ENCODE results near the gene MKKS. TPM values are rescaled to one million over a fixed set of nuclear protein-coding genes. Genes with fewer than 3 reads are reported as not detected.

MKKS gene
- total and polyA plus RNA-seq, 4 donors = 18.6 to 42.3 (median 35.7) TPM

GRCh38 chr20:10436053-10436699, 2.2 kb upstream of the MKKS start:
- Histone ChIP-seq H3K4me3 (ENCODE audit: low read depth, low read length) (no peak overlapping the region), H3K27me3 (ENCODE audit: control insufficient read depth, insufficient read depth, low read length) (no peaks in the 10 kb centered on the region), H3K27ac (ENCODE audit: low read depth, low read length) (no peak overlapping the region), H3K36me3 (ENCODE audit: control insufficient read depth, insufficient read depth, low read length) (no peaks in the 10 kb centered on the region), H3K4me1 (ENCODE audit: control insufficient read depth, insufficient read depth, low read length) (peaks cover 11% of the 10 kb centered on the region), H3K9me3 (ENCODE audit: control insufficient read depth, insufficient read depth, low read length) (no peaks in the 10 kb centered on the region)
- WGBS (ENCODE audit: insufficient coverage) = 98% methylated on average over 14 of the region's 20 CpGs
- DNase-seq (ENCODE audit: low read depth in 4 of 6, low spot score in 6 of 6) = no peak

- DNase-seq (ENCODE audit: low read depth in 4 of 6, low spot score in 6 of 6) = peak; percentile 92 to 100 (median 98)
- no peaks in the 10 kb centered on the region for H3K36me3 ChIP-seq (ENCODE audit: control insufficient read depth, insufficient read depth, low read length)
- H3K27ac ChIP-seq (ENCODE audit: low read depth, low read length) = peak within 1 kb of the TSS; percentile 89
- H3K27me3 ChIP-seq (ENCODE audit: control insufficient read depth, insufficient read depth, low read length) = no peaks in the 10 kb centered on the region
- H3K4me3 ChIP-seq (ENCODE audit: low read depth, low read length) = peak within 1 kb of the TSS; percentile 89
- 0% methylated on average over 28 of the region's 32 CpGs for WGBS (ENCODE audit: insufficient coverage)
- H3K9me3 ChIP-seq (ENCODE audit: control insufficient read depth, insufficient read depth, low read length) = no peaks in the 10 kb centered on the region
- H3K4me1 ChIP-seq (ENCODE audit: control insufficient read depth, insufficient read depth, low read length) = peaks cover 11% of the 10 kb centered on the region
Observed at GRCh38 chr20:10434832-10435812, 1.1 kb upstream of the MKKS start, which contains the start of gene SLX4IP. Gene SLX4IP, plus strand, starts transcription at chr20:10435305. Its CDS starts 22,900 bp downstream, at chr20:10458205.

GRCh38 chr20:10434467-10434831, 427 bp upstream of the MKKS start:
- Histone ChIP-seq H3K4me3 (ENCODE audit: low read depth, low read length) (peak overlapping the region; percentile 89), H3K4me1 (ENCODE audit: control insufficient read depth, insufficient read depth, low read length) (peaks cover 11% of the 10 kb centered on the region), H3K9me3 (ENCODE audit: control insufficient read depth, insufficient read depth, low read length) (no peaks in the 10 kb centered on the region), H3K27ac (ENCODE audit: low read depth, low read length) (peak overlapping the region; percentile 89), H3K36me3 (ENCODE audit: control insufficient read depth, insufficient read depth, low read length) (no peaks in the 10 kb centered on the region), H3K27me3 (ENCODE audit: control insufficient read depth, insufficient read depth, low read length) (no peaks in the 10 kb centered on the region)
- DNase-seq (ENCODE audit: low read depth in 4 of 6, low spot score in 6 of 6) = peak; percentile 97 to 100 (median 98)
- 0% methylated on average over 16 of the region's 17 CpGs for WGBS (ENCODE audit: insufficient coverage)

GRCh38 chr20:10433014-10433622, 904 bp downstream of the MKKS start:
- peaks cover 11% of the 10 kb centered on the region for H3K4me1 ChIP-seq (ENCODE audit: control insufficient read depth, insufficient read depth, low read length)
- H3K27ac ChIP-seq (ENCODE audit: low read depth, low read length) = no peak overlapping the region
- 43% methylated on average over 25 of the region's 30 CpGs for whole genome bisulfite sequencing (ENCODE audit: insufficient coverage)
- H3K9me3 ChIP-seq (ENCODE audit: control insufficient read depth, insufficient read depth, low read length) = no peaks in the 10 kb centered on the region
- H3K36me3 ChIP-seq (ENCODE audit: control insufficient read depth, insufficient read depth, low read length) = no peaks in the 10 kb centered on the region
- H3K27me3 ChIP-seq (ENCODE audit: control insufficient read depth, insufficient read depth, low read length) = no peaks in the 10 kb centered on the region
- DNase-seq (ENCODE audit: low read depth in 4 of 6, low spot score in 6 of 6) = no peak
- peak overlapping the region; percentile 89 for H3K4me3 ChIP-seq (ENCODE audit: low read depth, low read length)

- Histone ChIP-seq H3K36me3 (ENCODE audit: control insufficient read depth, insufficient read depth, low read length) (no peaks in the 10 kb centered on the region), H3K27me3 (ENCODE audit: control insufficient read depth, insufficient read depth, low read length) (no peaks in the 10 kb centered on the region), H3K9me3 (ENCODE audit: control insufficient read depth, insufficient read depth, low read length) (no peaks in the 10 kb centered on the region), H3K4me3 (ENCODE audit: low read depth, low read length) (no peak overlapping the region), H3K4me1 (ENCODE audit: control insufficient read depth, insufficient read depth, low read length) (peaks cover 11% of the 10 kb centered on the region), H3K27ac (ENCODE audit: low read depth, low read length) (no peak overlapping the region)
- DNase-seq (ENCODE audit: low read depth in 4 of 6, low spot score in 6 of 6) = no peak
- 56% methylated on average over 1 of the region's 1 CpG for WGBS (ENCODE audit: insufficient coverage)
Observed at GRCh38 chr20:10432079-10432478, 1.9 kb downstream of the MKKS start.

GRCh38 chr20:10430704-10431103, 3.3 kb downstream of the MKKS start:
- H3K9me3 ChIP-seq (ENCODE audit: control insufficient read depth, insufficient read depth, low read length) = no peaks in the 10 kb centered on the region
- no peaks in the 10 kb centered on the region for H3K27me3 ChIP-seq (ENCODE audit: control insufficient read depth, insufficient read depth, low read length)
- DNase-seq (ENCODE audit: low read depth in 4 of 6, low spot score in 6 of 6) = no peak
- no peaks in the 10 kb centered on the region for H3K36me3 ChIP-seq (ENCODE audit: control insufficient read depth, insufficient read depth, low read length)
- WGBS (ENCODE audit: insufficient coverage) = 91% methylated on average over 4 of the region's 5 CpGs
- H3K4me3 ChIP-seq (ENCODE audit: low read depth, low read length) = no peak overlapping the region
- peaks cover 11% of the 10 kb centered on the region for H3K4me1 ChIP-seq (ENCODE audit: control insufficient read depth, insufficient read depth, low read length)
- H3K27ac ChIP-seq (ENCODE audit: low read depth, low read length) = no peak overlapping the region

- no peaks in the 10 kb centered on the region for H3K27me3 ChIP-seq (ENCODE audit: control insufficient read depth, insufficient read depth, low read length)
- peaks cover 11% of the 10 kb centered on the region for H3K4me1 ChIP-seq (ENCODE audit: control insufficient read depth, insufficient read depth, low read length)
- no peak overlapping the region for H3K27ac ChIP-seq (ENCODE audit: low read depth, low read length)
- no peaks in the 10 kb centered on the region for H3K36me3 ChIP-seq (ENCODE audit: control insufficient read depth, insufficient read depth, low read length)
- no peaks in the 10 kb centered on the region for H3K9me3 ChIP-seq (ENCODE audit: control insufficient read depth, insufficient read depth, low read length)
- no peak for DNase-seq (ENCODE audit: low read depth in 4 of 6, low spot score in 6 of 6)
- H3K4me3 ChIP-seq (ENCODE audit: low read depth, low read length) = no peak overlapping the region
Observed at GRCh38 chr20:10430000-10430466, 4.0 kb downstream of the MKKS start.

GRCh38 chr20:10429443-10429981, 4.5 kb downstream of the MKKS start:
- Histone ChIP-seq H3K4me1 (ENCODE audit: control insufficient read depth, insufficient read depth, low read length) (peaks cover 11% of the 10 kb centered on the region), H3K9me3 (ENCODE audit: control insufficient read depth, insufficient read depth, low read length) (no peaks in the 10 kb centered on the region), H3K4me3 (ENCODE audit: low read depth, low read length) (no peak overlapping the region), H3K27me3 (ENCODE audit: control insufficient read depth, insufficient read depth, low read length) (no peaks in the 10 kb centered on the region), H3K36me3 (ENCODE audit: control insufficient read depth, insufficient read depth, low read length) (no peaks in the 10 kb centered on the region), H3K27ac (ENCODE audit: low read depth, low read length) (no peak overlapping the region)
- no peak for DNase-seq (ENCODE audit: low read depth in 4 of 6, low spot score in 6 of 6)
- 94% methylated on average over 5 of the region's 5 CpGs for WGBS (ENCODE audit: insufficient coverage)

- H3K9me3 ChIP-seq (ENCODE audit: control insufficient read depth, insufficient read depth, low read length) = no peaks in the 10 kb centered on the region
Observed at GRCh38 chr20:10428008-10428407, 6.0 kb downstream of the MKKS start.

More at GRCh38 chr20:10428008-10428407, 6.0 kb downstream of the MKKS start:
- Histone ChIP-seq H3K4me3 (ENCODE audit: low read depth, low read length) (no peak overlapping the region), H3K27ac (ENCODE audit: low read depth, low read length) (no peak overlapping the region), H3K4me1 (ENCODE audit: control insufficient read depth, insufficient read depth, low read length) (peaks cover 8% of the 10 kb centered on the region), H3K36me3 (ENCODE audit: control insufficient read depth, insufficient read depth, low read length) (no peaks in the 10 kb centered on the region), H3K27me3 (ENCODE audit: control insufficient read depth, insufficient read depth, low read length) (no peaks in the 10 kb centered on the region)
- no peak for DNase-seq (ENCODE audit: low read depth in 4 of 6, low spot score in 6 of 6)
